Measurements from ENCODE around the gene ASCC3.

- no peak for TF ChIP-seq RAD21 (IDR thresholded peaks at IDR 0.05)
- TF ChIP-seq CTCF (IDR thresholded peaks at IDR 0.05; ENCODE audit: low read depth, low read length, missing input control) = no peak
- no peak for TF ChIP-seq JUND (IDR thresholded peaks at IDR 0.05)
- TF ChIP-seq MAX (IDR thresholded peaks at IDR 0.05) = no peak
- no peak for TF ChIP-seq GABPA (IDR thresholded peaks at IDR 0.05 in 1 of 2, conservative IDR thresholded peaks at IDR 0.05 in 1 of 2)
- TF ChIP-seq NR2F2 (IDR thresholded peaks at IDR 0.05) = no peak
- TF ChIP-seq TAF1 (conservative IDR thresholded peaks at IDR 0.05) = no peak
- no peak for TF ChIP-seq ATF3 (IDR thresholded peaks at IDR 0.05)
- no peak for TF ChIP-seq EGR1 (IDR thresholded peaks at IDR 0.05; ENCODE audit: low read depth in 2 of 2)
- no peak for TF ChIP-seq REST (IDR thresholded peaks at IDR 0.05)
- no peak for TF ChIP-seq ZBTB33 (IDR thresholded peaks at IDR 0.05)
- TF ChIP-seq YY1 (IDR thresholded peaks at IDR 0.05) = no peak
Observed at GRCh38 chr6:100627911-100628758, 253.0 kb downstream of the ASCC3 start.

Data from liver (tissue), 3 donors.